Ovary (tissue), 3 donors: ENCODE results near the gene TECR.

ENCODE experiments used
- CTCF ChIP-seq, 3 donors: fragments of 450-650 bp in 2 of 3; fragments of 200-600 bp in 1 of 3; IDR thresholded peaks; one replicate each; pipeline versions ENCODE4 v1.5.1 to v1.8.0; 2016 to 2022; ENCODE audit warnings: antibody characterized with exemption in 3 of 3, mild to moderate bottlenecking in 1 of 3
- EP300 ChIP-seq: sonication (generic); formaldehyde crosslinking; IDR thresholded peaks from one replicate; pipeline ENCODE4 v1.6.1; 2017; ENCODE audit warnings: antibody characterized with exemption
- donor health status: DM: no; HTN: no; CAD: no.

GRCh38 chr19:14479975-14480699 is 49.3 kb upstream of the TECR start:
- TF ChIP-seq CTCF (IDR thresholded peaks at IDR 0.05): peak in 2 of 3 donors; percentile 38
- TF ChIP-seq EP300: no peak
